DMS53 (cell line): ENCODE results near the gene STK31.
"Not testable (repeated sequence)": the region's sequence is repeated elsewhere in the genome, so short reads cannot be mapped to it uniquely, and the experiment has no call there.

Source experiments
- DNase-seq: peaks from one replicate; lab custom pipeline; 2025; lab: John Stamatoyannopoulos, UW

Gene STK31

GRCh38 chr7:23710000-23710399 is at the start of gene STK31:
Gene STK31, plus strand, starts transcription at chr7:23710219. Its CDS starts 67 bp downstream, at chr7:23710286.
- no peak for DNase-seq

GRCh38 chr7:23661385-23661784 is 48.6 kb upstream of the STK31 start:
- DNase-seq: no peak

GRCh38 chr7:23662124-23662983 is 47.7 kb upstream of the STK31 start:
- no peak for DNase-seq

GRCh38 chr7:23662984-23663313 is 47.1 kb upstream of the STK31 start:
- DNase-seq: no peak

GRCh38 chr7:23664122-23664521 is 45.9 kb upstream of the STK31 start:
- no peak for DNase-seq

GRCh38 chr7:23672033-23672432 is 38.0 kb upstream of the STK31 start:
- no peak for DNase-seq

GRCh38 chr7:23679898-23680413 is 30.1 kb upstream of the STK31 start, which contains the start of gene FAM221A:
Gene FAM221A, plus strand, starts transcription at chr7:23680199. Its CDS starts 20 bp downstream, at chr7:23680219.
- peak; percentile 99 for DNase-seq

GRCh38 chr7:23680414-23681405 is 29.3 kb upstream of the STK31 start:
- DNase-seq: peak; percentile 97

GRCh38 chr7:23684041-23684440 is 26.0 kb upstream of the STK31 start:
- DNase-seq: not testable (repeated sequence)

GRCh38 chr7:23685731-23686130 is 24.3 kb upstream of the STK31 start:
- peak; percentile 22 for DNase-seq

- DNase-seq: no peak
These were observed 23.0 kb upstream of the STK31 start for GRCh38 chr7:23687011-23687410.

- DNase-seq: no peak
These were observed 20.9 kb upstream of the STK31 start for GRCh38 chr7:23689165-23689564.

- DNase-seq: no peak
These were observed 18.7 kb upstream of the STK31 start for GRCh38 chr7:23691320-23691719.

- DNase-seq: no peak
These were observed 16.8 kb upstream of the STK31 start for GRCh38 chr7:23693224-23693623.

- DNase-seq: peak; percentile 91
These were observed 13.0 kb upstream of the STK31 start for GRCh38 chr7:23696916-23697441.

- DNase-seq: no peak
These were observed 11.2 kb upstream of the STK31 start for GRCh38 chr7:23698822-23699221.

- no peak for DNase-seq
These were observed 10.0 kb upstream of the STK31 start for GRCh38 chr7:23700046-23700445.

- DNase-seq: no peak
These were observed 803 bp upstream of the STK31 start for GRCh38 chr7:23709081-23709750.

- peak; percentile 86 for DNase-seq
These were observed 2.6 kb downstream of the STK31 start for GRCh38 chr7:23712368-23713284.
